PC-3 (cell line): ENCODE data around the gene JHY. TPM values are rescaled to one million over a fixed set of nuclear protein-coding genes. Genes with fewer than 3 reads are reported as not detected.

Source experiments
- ATAC-seq: fragments of 200-7000 bp; cut with Tn5 transposase; 2 replicates; pipeline ENCODE4 v1.9.1; 2020; ENCODE audit warnings: mild to moderate bottlenecking, moderate library complexity
- BruUV-seq: library from RNA; stranded (reverse); fragments of 400-500 nt; replicated peaks from 2 replicates; lab custom pipeline; 2021; lab: Mats Ljungman, UMichigan
- CTCF ChIA-PET: fragments of 300-600 bp; sonication (Branson Sonifier 250); formaldehyde crosslinking; loops from one replicate; lab custom pipeline; 2022; ENCODE audit warnings: antibody characterized with exemption; lab: Charles Lee
- POLR2A ChIA-PET: fragments of 300-600 bp; sonication (Branson Sonifier 250); formaldehyde crosslinking; loops from one replicate; lab custom pipeline; 2022; ENCODE audit warnings: antibody characterized with exemption; ENCODE audit not compliant: unreplicated experiment; lab: Charles Lee
- DNase-seq: peaks from one replicate; pipeline ENCODE4 v3.0.0-alpha.2; 2015
- H2AFZ ChIP-seq: fragments of 300-600 bp; sonication (generic); 2 replicates; pipeline ENCODE4 v1.6.0; 2016; ENCODE audit warnings: antibody characterized with exemption, low read length
- H3F3A ChIP-seq: fragments of 300-600 bp; sonication (generic); one replicate; pipeline ENCODE4 v1.6.0; 2017; ENCODE audit warnings: antibody characterized with exemption, low read length, control low read depth, mild to moderate bottlenecking; ENCODE audit not compliant: unreplicated experiment
- H3K27ac ChIP-seq: fragments of 300-600 bp; sonication (generic); 2 replicates; pipeline ENCODE4 v1.5.1; 2016; ENCODE audit warnings: mild to moderate bottlenecking, low read length
- H3K27me3 ChIP-seq: fragments of 300-600 bp; sonication (generic); 2 replicates; pipeline ENCODE4 v1.6.1; 2016; ENCODE audit warnings: low read length, mixed read lengths
- H3K36me3 ChIP-seq: fragments of 300-600 bp; sonication (generic); 2 replicates; pipeline ENCODE4 v1.6.1; 2016; ENCODE audit warnings: low read depth, mixed run types, low read length, mixed read lengths
- H3K4me1 ChIP-seq: fragments of 300-600 bp; sonication (generic); 2 replicates; pipeline ENCODE4 v1.5.1; 2016; ENCODE audit warnings: low read length; ENCODE audit not compliant: insufficient read depth
- H3K4me2 ChIP-seq: fragments of 300-600 bp; sonication (generic); 2 replicates; pipeline ENCODE4 v1.6.0; 2016; ENCODE audit warnings: low read length
- H3K4me3 ChIP-seq: fragments of 300-600 bp; sonication (generic); 2 replicates; pipeline ENCODE4 v1.5.1; 2016; ENCODE audit warnings: mild to moderate bottlenecking, low read length, mixed read lengths
- H3K79me2 ChIP-seq: fragments of 300-600 bp; sonication (generic); 2 replicates; pipeline ENCODE4 v1.6.1; 2017; ENCODE audit warnings: low read length, mixed read lengths
- H3K9ac ChIP-seq: fragments of 300-600 bp; sonication (generic); 2 replicates; pipeline ENCODE4 v1.6.0; 2016; ENCODE audit warnings: mild to moderate bottlenecking, low read length
- H3K9me2 ChIP-seq: fragments of 300-600 bp; sonication (generic); replicated peaks from 2 replicates; pipeline ENCODE4 v1.6.1; 2016; ENCODE audit warnings: mixed run types, low read length, mixed read lengths
- H3K9me3 ChIP-seq: fragments of 300-600 bp; sonication (generic); 2 replicates; pipeline ENCODE4 v1.6.1; 2016; ENCODE audit warnings: low read length, mixed read lengths
- H4K20me1 ChIP-seq: fragments of 300-600 bp; sonication (generic); 2 replicates; pipeline ENCODE4 v1.6.1; 2016; ENCODE audit warnings: low read length, mixed read lengths
- CTCF ChIP-seq: fragments of 300-600 bp; sonication (generic); conservative IDR thresholded peaks from 2 replicates; pipeline ENCODE4 v1.5.1; 2017; ENCODE audit warnings: antibody characterized with exemption, low read depth, mild to moderate bottlenecking, low read length
- EZH2 ChIP-seq: fragments of 300-600 bp; sonication (generic); IDR thresholded peaks from one replicate; pipeline ENCODE4 v1.6.1; 2017; ENCODE audit warnings: antibody characterized with exemption, mild to moderate bottlenecking, low read length; ENCODE audit not compliant: unreplicated experiment
- EZH2phosphoT487 ChIP-seq: fragments of 300-600 bp; sonication (generic); IDR thresholded peaks from 2 replicates; pipeline ENCODE4 v1.6.1; 2018; ENCODE audit warnings: mild to moderate bottlenecking, antibody characterized with exemption, low read length, borderline replicate concordance
- intact Hi-C: fragments of 100-400 bp; cut with micrococcal nuclease; formaldehyde crosslinking; loops from 2 replicates; pipeline ENCODE4 v1.9.0; 2023
- total RNA-seq: library from RNA; depleted of rRNA; stranded (reverse); fragments of >200 nt; gene quantifications from 2 replicates; pipeline ENCODE4 v1.2.3, GENCODE V29; 2014

The JHY gene
- total RNA-seq, 1 experiment from 2014 or later = 4.9 TPM

GRCh38 chr11:122938557-122938956 lies 56.0 kb downstream of the JHY start:
- ChIA-PET CTCF (no interaction called here), POLR2A (no interaction called here)
- no peak for TF ChIP-seq CTCF

GRCh38 chr11:122951211-122951610 lies 68.7 kb downstream of the JHY start:
- Histone ChIP-seq H3F3A (no peaks in the 10 kb centered on the region), H3K9ac (no peak overlapping the region), H3K27ac (no peak overlapping the region), H3K9me3 (no peaks in the 10 kb centered on the region), H3K79me2 (no peaks in the 10 kb centered on the region), H4K20me1 (no peaks in the 10 kb centered on the region), H3K27me3 (no peaks in the 10 kb centered on the region), H3K4me3 (no peak overlapping the region), H3K9me2 (no peaks in the 10 kb centered on the region), H3K4me2 (no peak overlapping the region), H2AFZ (no peak overlapping the region), H3K36me3 (no peaks in the 10 kb centered on the region), H3K4me1 (no peaks in the 10 kb centered on the region)
- POLR2A ChIA-PET = no interaction called here
- CTCF ChIA-PET = no interaction called here
- intact Hi-C loops = no loop called here
- TF ChIP-seq EZH2 (no peak), EZH2phosphoT487 (no peak), CTCF (no peak)
- BruUV-seq = no TSS peak
- DNase-seq = no peak
- ATAC-seq = no peak

More at GRCh38 chr11:122938557-122938956, 56.0 kb downstream of the JHY start:
- no peak for DNase-seq
- Histone ChIP-seq H2AFZ (no peak overlapping the region), H3K4me3 (no peak overlapping the region), H3K27me3 (peaks cover 6% of the 10 kb centered on the region; the same call in 1 of the 2 replicates), H3K4me2 (no peak overlapping the region), H3F3A (no peaks in the 10 kb centered on the region), H3K9me3 (no peaks in the 10 kb centered on the region), H3K9ac (no peak overlapping the region), H3K4me1 (no peaks in the 10 kb centered on the region), H3K79me2 (no peaks in the 10 kb centered on the region), H3K36me3 (no peaks in the 10 kb centered on the region), H3K27ac (no peak overlapping the region), H4K20me1 (no peaks in the 10 kb centered on the region), H3K9me2 (no peaks in the 10 kb centered on the region)
- no TSS peak for BruUV-seq
- intact Hi-C loops = no loop called here
- ATAC-seq = no peak

- no peak overlapping the region for H3K27ac ChIP-seq
- no peaks in the 10 kb centered on the region for H3K9me2 ChIP-seq
- CTCF ChIA-PET = no interaction called here
- no peak overlapping the region for H3K4me2 ChIP-seq
- no peak overlapping the region for H2AFZ ChIP-seq
- H3K9ac ChIP-seq = no peak overlapping the region
- intact Hi-C loops = no loop called here
- H4K20me1 ChIP-seq = no peaks in the 10 kb centered on the region
- no peak for TF ChIP-seq EZH2
- TF ChIP-seq CTCF = no peak
- TF ChIP-seq EZH2phosphoT487 = no peak
- no peaks in the 10 kb centered on the region for H3K27me3 ChIP-seq
- H3K79me2 ChIP-seq = no peaks in the 10 kb centered on the region
- no peak for DNase-seq
- no peak overlapping the region for H3K4me3 ChIP-seq
- H3F3A ChIP-seq = no peaks in the 10 kb centered on the region
- H3K4me1 ChIP-seq = no peaks in the 10 kb centered on the region
- H3K9me3 ChIP-seq = no peaks in the 10 kb centered on the region
- no TSS peak for BruUV-seq
- H3K36me3 ChIP-seq = no peaks in the 10 kb centered on the region
- ATAC-seq = no peak
- POLR2A ChIA-PET = no interaction called here
Observed at GRCh38 chr11:122954455-122954854, 71.9 kb downstream of the JHY start.
